Glutamatergic neuron (in vitro differentiated cells): Measurements from ENCODE around the gene METTL1. TPM values are rescaled to one million over a fixed set of nuclear protein-coding genes. Genes with fewer than 3 reads are reported as not detected.
A peak's percentile ranks its signal among the peaks of the same experiment; 100 is the strongest.
"Not testable (repeated sequence)": the region's sequence is repeated elsewhere in the genome, so short reads cannot be mapped to it uniquely, and the experiment has no call there.

Experiments
- DNase-seq: peaks from one replicate; pipeline ENCODE4 v3.0.0; 2022
- H3K27ac Mint-ChIP-seq: one replicate; pipeline ENCODE4 v1.8.0; 2020; ENCODE audit warnings: mild to moderate bottlenecking, mixed read lengths, inconsistent platforms; ENCODE audit not compliant: unreplicated experiment
- H3K27me3 Mint-ChIP-seq: one replicate; pipeline ENCODE4 v1.8.0; 2020; ENCODE audit warnings: mild to moderate bottlenecking, moderate library complexity, mixed read lengths, inconsistent platforms; ENCODE audit not compliant: unreplicated experiment
- H3K36me3 Mint-ChIP-seq: one replicate; pipeline ENCODE4 v1.8.0; 2020; ENCODE audit warnings: mild to moderate bottlenecking, mixed read lengths, inconsistent platforms; ENCODE audit not compliant: unreplicated experiment
- H3K4me1 Mint-ChIP-seq: one replicate; pipeline ENCODE4 v1.8.0; 2020; ENCODE audit warnings: mild to moderate bottlenecking, low read depth, mixed read lengths, inconsistent platforms; ENCODE audit not compliant: unreplicated experiment
- H3K4me3 Mint-ChIP-seq: one replicate; pipeline ENCODE4 v1.8.0; 2020; ENCODE audit warnings: mild to moderate bottlenecking, mixed read lengths, inconsistent platforms; ENCODE audit not compliant: unreplicated experiment
- H3K9me3 Mint-ChIP-seq: one replicate; pipeline ENCODE4 v1.8.0; 2020; ENCODE audit warnings: mild to moderate bottlenecking, moderate library complexity, mixed read lengths, inconsistent platforms; ENCODE audit not compliant: unreplicated experiment
- total RNA-seq: library from RNA; stranded (reverse); fragmentation: NEBNext Ultra II Directional; extraction: Animal tissue kit (Norgen Biotek cat#: 25700); gene quantifications from one replicate; pipeline ENCODE4 v1.2.1, GENCODE V29; 2021; ENCODE audit not compliant: unreplicated experiment
- TF ChIP-seq, protein P1 (sequence below): fragments of 200-600 bp; sonication (generic); IDR thresholded peaks from one replicate; pipeline ENCODE4 v1.5.0; 2021; ENCODE audit not compliant: partially characterized antibody, unreplicated experiment

The METTL1 gene
- total RNA-seq, 1 donor from 2014 or later, result 9.1 TPM

GRCh38 chr12:57775563-57776246 is 3.8 kb upstream of the METTL1 start:
- H3K36me3 Mint-ChIP-seq, result peaks cover 5% of the 10 kb centered on the region
- peaks cover 9% of the 10 kb centered on the region for H3K27me3 Mint-ChIP-seq
- H3K4me1 Mint-ChIP-seq, result peaks cover 5% of the 10 kb centered on the region
- H3K4me3 Mint-ChIP-seq, result no peak overlapping the region
- no peak overlapping the region for H3K27ac Mint-ChIP-seq
- TF ChIP-seq, protein P1, sequence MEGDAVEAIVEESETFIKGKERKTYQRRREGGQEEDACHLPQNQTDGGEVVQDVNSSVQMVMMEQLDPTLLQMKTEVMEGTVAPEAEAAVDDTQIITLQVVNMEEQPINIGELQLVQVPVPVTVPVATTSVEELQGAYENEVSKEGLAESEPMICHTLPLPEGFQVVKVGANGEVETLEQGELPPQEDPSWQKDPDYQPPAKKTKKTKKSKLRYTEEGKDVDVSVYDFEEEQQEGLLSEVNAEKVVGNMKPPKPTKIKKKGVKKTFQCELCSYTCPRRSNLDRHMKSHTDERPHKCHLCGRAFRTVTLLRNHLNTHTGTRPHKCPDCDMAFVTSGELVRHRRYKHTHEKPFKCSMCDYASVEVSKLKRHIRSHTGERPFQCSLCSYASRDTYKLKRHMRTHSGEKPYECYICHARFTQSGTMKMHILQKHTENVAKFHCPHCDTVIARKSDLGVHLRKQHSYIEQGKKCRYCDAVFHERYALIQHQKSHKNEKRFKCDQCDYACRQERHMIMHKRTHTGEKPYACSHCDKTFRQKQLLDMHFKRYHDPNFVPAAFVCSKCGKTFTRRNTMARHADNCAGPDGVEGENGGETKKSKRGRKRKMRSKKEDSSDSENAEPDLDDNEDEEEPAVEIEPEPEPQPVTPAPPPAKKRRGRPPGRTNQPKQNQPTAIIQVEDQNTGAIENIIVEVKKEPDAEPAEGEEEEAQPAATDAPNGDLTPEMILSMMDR, result peak; percentile 28
- DNase-seq, result no peak
- peaks cover 9% of the 10 kb centered on the region for H3K9me3 Mint-ChIP-seq

DNA sequence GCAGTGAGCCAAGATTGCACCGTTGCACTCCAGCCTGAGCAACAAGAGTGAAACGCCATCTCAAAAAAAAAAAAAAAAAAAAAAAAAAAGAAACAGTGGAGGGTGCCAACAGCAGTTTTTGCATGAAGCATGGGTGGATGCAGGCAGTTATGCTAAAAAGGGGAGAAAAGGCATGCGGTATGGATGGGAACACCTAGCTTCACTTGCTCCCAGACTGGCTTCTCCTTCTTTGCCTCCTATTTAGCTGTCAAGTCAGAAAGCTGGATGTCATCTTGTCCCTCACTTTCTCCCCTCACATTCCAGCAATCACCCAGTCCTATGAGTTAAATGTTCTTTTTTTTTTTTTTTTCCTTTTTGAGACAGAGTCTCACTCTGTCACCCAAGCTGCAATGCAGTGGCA is 3.1 kb upstream of the METTL1 start:
- Mint-ChIP-seq H3K4me1 (peaks cover 5% of the 10 kb centered on the region), H3K27ac (no peak overlapping the region), H3K36me3 (peaks cover 5% of the 10 kb centered on the region)

GRCh38 chr12:57774634-57775033 is 2.7 kb upstream of the METTL1 start:
- not testable (repeated sequence) for H3K36me3 Mint-ChIP-seq, DNase-seq, H3K4me1 Mint-ChIP-seq, H3K27ac Mint-ChIP-seq, H3K9me3 Mint-ChIP-seq, H3K4me3 Mint-ChIP-seq, H3K27me3 Mint-ChIP-seq

More for the DNA sequence above, 3.1 kb upstream of the METTL1 start:
- TF ChIP-seq, protein P1, result no peak
- Mint-ChIP-seq H3K4me3 (no peak overlapping the region), H3K9me3 (peaks cover 9% of the 10 kb centered on the region), H3K27me3 (peaks cover 7% of the 10 kb centered on the region)
- DNase-seq, result no peak

- DNase-seq, result peak; percentile 72
- Mint-ChIP-seq H3K36me3 (peaks cover 5% of the 10 kb centered on the region), H3K27ac (peak within 1 kb of the TSS; percentile 93), H3K9me3 (peaks cover 7% of the 10 kb centered on the region), H3K4me3 (peak within 1 kb of the TSS; percentile 99), H3K4me1 (peaks cover 5% of the 10 kb centered on the region), H3K27me3 (peaks cover 7% of the 10 kb centered on the region)
- TF ChIP-seq, protein P1, result no peak
Observed at GRCh38 chr12:57772429-57773322, 771 bp upstream of the METTL1 start, which contains the start of gene EEF1AKMT3. TSS of gene EEF1AKMT3 (plus strand) at chr12:57772614. CDS start at chr12:57772725, 111 bp downstream.

GRCh38 chr12:57771236-57771872 is 551 bp downstream of the METTL1 start:
- DNase-seq, result peak; percentile 81
- peaks cover 5% of the 10 kb centered on the region for H3K36me3 Mint-ChIP-seq
- TF ChIP-seq, protein P1, result no peak
- H3K4me1 Mint-ChIP-seq, result peaks cover 8% of the 10 kb centered on the region
- peaks cover 6% of the 10 kb centered on the region for H3K9me3 Mint-ChIP-seq
- peak overlapping the region; percentile 99 for H3K4me3 Mint-ChIP-seq
- H3K27ac Mint-ChIP-seq, result peak overlapping the region; percentile 93
- H3K27me3 Mint-ChIP-seq, result peaks cover 8% of the 10 kb centered on the region
